Thyroid gland (tissue), 4 donors: ENCODE measurements around the gene NT5C3A.
"Not testable (repeated sequence)": the region's sequence is repeated elsewhere in the genome, so short reads cannot be mapped to it uniquely, and the experiment has no call there.

ENCODE experiments used
- CTCF ChIP-seq, 6 experiments: fragments of 200-600 bp in 3 of 6; fragments of 450-650 bp in 3 of 6; sonication (generic) in 3 of 6; IDR thresholded peaks; one replicate each; pipeline ENCODE4 v1.5.1; 2016 to 2019; ENCODE audit warnings: antibody characterized with exemption in 6 of 6, mild to moderate bottlenecking in 2 of 6, inconsistent platforms in 1 of 6, moderate library complexity in 1 of 6
- POLR2A ChIP-seq, 2 donors: fragments of 450-650 bp; IDR thresholded peaks; one replicate each; pipeline ENCODE4 v1.6.1; 2017; ENCODE audit warnings: antibody characterized with exemption in 2 of 2, mild to moderate bottlenecking in 2 of 2, moderate library complexity in 1 of 2

GRCh38 chr7:32991975-32992700 is 70.4 kb downstream of the NT5C3A start:
- not testable (repeated sequence) for TF ChIP-seq POLR2A, CTCF (IDR thresholded peaks at IDR 0.05)
